IMR-90 (cell line): ENCODE measurements around the gene TTC21A.

Experiments used
- BHLHE40 ChIP-seq: fragments of 150-350 bp; IDR thresholded peaks from 2 replicates; pipeline ENCODE4 v1.6.1; 2016; ENCODE audit warnings: mild to moderate bottlenecking, low read depth, low read length
- CTCF ChIP-seq: conservative IDR thresholded peaks from 2 replicates; pipeline ENCODE4 v1.5.1; 2012; ENCODE audit warnings: mild to moderate bottlenecking, low read depth, low read length, improper control_type of control experiment
- FOS ChIP-seq: fragments of 150-350 bp; IDR thresholded peaks from 2 replicates; pipeline ENCODE4 v1.6.1; 2016; ENCODE audit warnings: low read depth, low read length
- MAFK ChIP-seq: IDR thresholded peaks from 2 replicates; pipeline ENCODE4 v1.6.1; 2012; ENCODE audit warnings: low read depth, low read length, improper control_type of control experiment
- MXI1 ChIP-seq: IDR thresholded peaks from 2 replicates; pipeline ENCODE4 v1.6.1; 2012; ENCODE audit warnings: low read depth, mild to moderate bottlenecking, low read length, moderate library complexity, borderline replicate concordance
- POLR2A ChIP-seq: IDR thresholded peaks from 2 replicates; pipeline ENCODE4 v1.6.1; 2012; ENCODE audit warnings: mild to moderate bottlenecking, low read depth, low read length
- RAD21 ChIP-seq: IDR thresholded peaks from 2 replicates; pipeline ENCODE4 v1.6.1; 2012; ENCODE audit warnings: low read length, improper control_type of control experiment
- RCOR1 ChIP-seq: IDR thresholded peaks from 2 replicates; pipeline ENCODE4 v1.6.1; 2012; ENCODE audit warnings: mild to moderate bottlenecking, low read length, improper control_type of control experiment; ENCODE audit not compliant: insufficient replicate concordance
- RFX5 ChIP-seq: IDR thresholded peaks from 2 replicates; pipeline ENCODE4 v1.8.0; 2012; ENCODE audit warnings: low read depth, mild to moderate bottlenecking, low read length, moderate library complexity

DNA sequence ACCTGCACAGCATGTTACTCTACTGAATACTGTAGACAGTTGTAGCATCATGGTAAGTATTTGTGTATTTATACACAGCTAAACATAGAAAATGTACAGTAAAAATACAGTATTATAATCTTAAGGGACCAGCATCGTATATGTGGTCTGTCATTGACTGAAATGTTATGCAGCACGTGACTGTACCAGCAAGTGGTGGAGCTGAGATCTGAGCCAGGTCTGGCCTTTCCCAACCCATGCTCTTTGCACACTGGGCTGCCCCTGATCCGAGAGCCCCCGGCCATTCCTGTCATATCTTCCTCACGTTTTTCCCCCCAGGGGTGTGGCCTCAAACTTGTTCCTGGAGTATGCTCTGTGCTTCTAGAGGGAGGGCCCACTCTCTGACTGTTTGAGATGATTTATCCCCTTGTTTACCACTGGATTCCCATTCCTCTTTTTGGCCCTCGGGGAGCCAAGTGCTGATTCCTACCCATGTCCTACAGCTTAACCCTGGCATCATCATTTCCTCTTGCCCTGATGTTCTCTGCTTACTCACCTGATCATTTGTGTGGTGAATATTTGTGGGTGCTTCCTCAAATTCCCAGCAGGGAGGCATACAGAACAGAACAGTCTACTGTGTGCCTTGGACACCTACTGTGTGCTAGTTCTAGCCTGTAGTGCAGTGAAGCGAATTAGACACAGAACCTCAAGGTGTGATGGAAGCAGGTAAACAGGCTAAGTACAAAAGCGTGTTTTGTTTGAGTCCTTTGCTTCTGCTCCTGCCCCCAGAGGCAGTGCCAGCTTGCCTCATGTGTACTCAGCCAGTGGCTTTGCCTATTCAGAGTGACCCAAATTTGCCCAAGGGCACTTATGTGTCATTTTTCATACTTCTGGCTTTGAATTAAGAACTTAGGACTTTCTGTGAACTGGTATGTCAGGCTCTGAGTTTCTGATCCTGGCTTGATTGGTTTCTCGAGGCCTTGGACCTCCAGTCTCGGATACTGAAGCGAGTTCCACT is 24.9 kb downstream of the TTC21A start:
- TF ChIP-seq BHLHE40 (no peak), CTCF (no peak), FOS (no peak), POLR2A (no peak), RAD21 (no peak), RFX5 (no peak), MXI1 (no peak), MAFK (no peak), RCOR1 (no peak)
